RWPE2 (cell line): ENCODE measurements around the gene GPC1.

Experiments used
- ATAC-seq: fragments of 200-7000 bp; cut with Tn5 transposase; 3 replicates; pipeline ENCODE4 v1.9.1; 2021; ENCODE audit warnings: low read depth
- DNase-seq: peaks from one replicate; pipeline ENCODE4 v3.0.0-alpha.2; 2020; ENCODE audit warnings: low spot score
- H3K27ac ChIP-seq: fragments of 450-650 bp; 2 replicates; pipeline ENCODE4 v1.5.1; 2017; ENCODE audit warnings: mild to moderate bottlenecking; ENCODE audit not compliant: poor library complexity, severe bottlenecking
- H3K27me3 ChIP-seq: fragments of 250-450 bp; sonication (Bioruptor Pico); 2 replicates; pipeline ENCODE4 v1.5.1; 2021; ENCODE audit warnings: mild to moderate bottlenecking, moderate library complexity; ENCODE audit not compliant: insufficient read depth, poor library complexity, severe bottlenecking
- H3K36me3 ChIP-seq: fragments of 250-450 bp; sonication (Bioruptor Pico); 2 replicates; pipeline ENCODE4 v1.5.1; 2020; ENCODE audit warnings: low read depth, mild to moderate bottlenecking, moderate library complexity
- H3K4me1 ChIP-seq: fragments of 250-450 bp; sonication (Bioruptor Pico); 2 replicates; pipeline ENCODE4 v1.5.1; 2021; ENCODE audit warnings: mild to moderate bottlenecking, moderate library complexity; ENCODE audit not compliant: insufficient read depth, poor library complexity, severe bottlenecking
- H3K4me3 ChIP-seq: fragments of 250-450 bp; sonication (Bioruptor Pico); 2 replicates; pipeline ENCODE4 v1.5.1; 2021; ENCODE audit warnings: mild to moderate bottlenecking, moderate library complexity; ENCODE audit not compliant: severe bottlenecking
- H3K9me3 ChIP-seq: fragments of 250-450 bp; sonication (Bioruptor Pico); 2 replicates; pipeline ENCODE4 v1.5.1; 2021; ENCODE audit warnings: mild to moderate bottlenecking, moderate library complexity; ENCODE audit not compliant: severe bottlenecking
- TF ChIP-seq, protein P1 (sequence below): fragments of 450-650 bp; IDR thresholded peaks from one replicate; pipeline ENCODE4 v1.5.1; 2017; ENCODE audit warnings: mild to moderate bottlenecking, moderate library complexity; ENCODE audit not compliant: poor library complexity, severe bottlenecking

Gene GPC1

DNA sequence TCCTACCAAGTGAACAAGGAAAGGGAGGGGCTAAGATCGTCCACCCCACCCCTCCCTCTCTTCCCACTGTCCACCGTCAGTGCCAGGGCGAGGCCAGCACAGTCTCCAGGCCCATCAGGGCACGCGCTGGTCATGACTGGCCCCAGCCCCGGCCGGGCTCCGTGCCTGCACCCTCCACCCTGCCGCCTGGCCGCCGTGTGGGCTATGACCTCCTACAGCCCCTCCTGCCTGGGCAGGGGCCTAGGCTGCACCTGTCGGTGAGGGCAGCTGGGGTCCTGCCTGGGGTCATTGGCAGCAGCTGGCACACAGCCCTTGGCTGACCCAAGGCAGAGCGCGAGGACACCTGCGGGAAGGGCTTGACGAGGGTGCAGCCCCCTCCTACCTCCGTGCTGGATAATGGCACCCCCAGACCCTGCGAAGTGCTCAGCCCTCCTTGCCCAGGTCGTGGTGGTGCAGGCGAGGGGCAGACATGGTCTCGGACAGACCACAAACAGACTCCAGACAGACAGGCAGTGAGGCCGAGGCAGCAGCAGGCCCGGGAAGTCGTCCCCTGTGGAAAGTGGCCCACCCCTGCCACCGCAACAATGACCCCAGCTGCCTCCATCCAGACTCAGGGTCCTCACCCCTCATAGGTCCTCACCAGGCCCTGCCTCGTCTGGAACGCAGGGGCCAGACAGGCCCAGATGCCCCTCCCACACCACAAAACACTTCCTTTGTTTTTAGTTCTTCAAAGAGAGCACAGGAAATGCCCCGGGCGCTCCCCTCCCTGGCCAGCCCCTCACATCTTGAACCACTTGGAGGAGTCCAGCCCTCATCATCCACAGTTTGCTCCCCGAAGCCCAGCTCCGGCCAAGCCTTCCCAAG, 43.1 kb upstream of the GPC1 start:
- Histone ChIP-seq H3K9me3 (no peaks in the 10 kb centered on the region), H3K36me3 (no peaks in the 10 kb centered on the region), H3K4me1 (peaks cover 6% of the 10 kb centered on the region), H3K4me3 (no peak overlapping the region), H3K27ac (no peak overlapping the region), H3K27me3 (no peaks in the 10 kb centered on the region)
- TF ChIP-seq, protein P1, sequence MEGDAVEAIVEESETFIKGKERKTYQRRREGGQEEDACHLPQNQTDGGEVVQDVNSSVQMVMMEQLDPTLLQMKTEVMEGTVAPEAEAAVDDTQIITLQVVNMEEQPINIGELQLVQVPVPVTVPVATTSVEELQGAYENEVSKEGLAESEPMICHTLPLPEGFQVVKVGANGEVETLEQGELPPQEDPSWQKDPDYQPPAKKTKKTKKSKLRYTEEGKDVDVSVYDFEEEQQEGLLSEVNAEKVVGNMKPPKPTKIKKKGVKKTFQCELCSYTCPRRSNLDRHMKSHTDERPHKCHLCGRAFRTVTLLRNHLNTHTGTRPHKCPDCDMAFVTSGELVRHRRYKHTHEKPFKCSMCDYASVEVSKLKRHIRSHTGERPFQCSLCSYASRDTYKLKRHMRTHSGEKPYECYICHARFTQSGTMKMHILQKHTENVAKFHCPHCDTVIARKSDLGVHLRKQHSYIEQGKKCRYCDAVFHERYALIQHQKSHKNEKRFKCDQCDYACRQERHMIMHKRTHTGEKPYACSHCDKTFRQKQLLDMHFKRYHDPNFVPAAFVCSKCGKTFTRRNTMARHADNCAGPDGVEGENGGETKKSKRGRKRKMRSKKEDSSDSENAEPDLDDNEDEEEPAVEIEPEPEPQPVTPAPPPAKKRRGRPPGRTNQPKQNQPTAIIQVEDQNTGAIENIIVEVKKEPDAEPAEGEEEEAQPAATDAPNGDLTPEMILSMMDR, result no peak
- DNase-seq (peak; percentile 44), ATAC-seq (no peak)

- H3K27ac ChIP-seq, result no peak overlapping the region
Measured at GRCh38 chr2:240392948-240393830, 42.3 kb upstream of the GPC1 start.

DNA sequence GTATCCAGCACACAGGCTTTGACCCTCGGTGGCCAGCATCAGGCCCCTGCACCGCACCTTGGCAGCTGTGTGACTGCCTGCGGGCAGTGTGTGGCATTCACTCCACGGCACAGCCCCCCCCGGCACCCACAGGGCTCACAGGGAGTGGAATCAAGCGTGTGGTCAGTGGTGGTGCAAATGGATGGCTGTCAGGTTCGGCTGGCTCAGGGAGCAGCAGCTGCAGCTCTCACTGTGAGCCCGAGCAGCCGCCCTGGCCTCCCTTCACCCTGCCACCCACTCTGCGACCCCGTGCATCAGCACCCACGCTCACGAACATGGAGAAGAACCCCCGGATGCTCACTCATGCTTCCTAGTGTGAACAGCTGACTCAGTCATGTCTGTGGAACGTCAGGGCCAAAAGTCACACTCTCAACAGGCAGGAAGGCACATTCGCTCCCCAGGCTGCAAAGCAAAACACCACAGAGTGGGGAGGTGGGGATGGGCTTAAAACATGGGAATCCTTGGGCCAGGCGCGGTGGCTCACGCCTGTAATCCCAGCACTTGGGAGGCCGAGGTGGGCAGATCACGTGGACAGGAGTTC, 41.5 kb upstream of the GPC1 start:
- Histone ChIP-seq H3K9me3 (no peaks in the 10 kb centered on the region), H3K4me3 (no peak overlapping the region), H3K27ac (no peak overlapping the region), H3K36me3 (no peaks in the 10 kb centered on the region), H3K4me1 (no peaks in the 10 kb centered on the region), H3K27me3 (no peaks in the 10 kb centered on the region)
- TF ChIP-seq, protein P1, result no peak
- peak; percentile 51 for DNase-seq
- ATAC-seq, result no peak

More at GRCh38 chr2:240392948-240393830, 42.3 kb upstream of the GPC1 start:
- Histone ChIP-seq H3K9me3 (no peaks in the 10 kb centered on the region), H3K4me3 (no peak overlapping the region), H3K36me3 (no peaks in the 10 kb centered on the region), H3K4me1 (no peaks in the 10 kb centered on the region), H3K27me3 (no peaks in the 10 kb centered on the region)
- TF ChIP-seq, protein P1, result no peak
- DNase-seq, result no peak
- ATAC-seq, result no peak

DNA sequence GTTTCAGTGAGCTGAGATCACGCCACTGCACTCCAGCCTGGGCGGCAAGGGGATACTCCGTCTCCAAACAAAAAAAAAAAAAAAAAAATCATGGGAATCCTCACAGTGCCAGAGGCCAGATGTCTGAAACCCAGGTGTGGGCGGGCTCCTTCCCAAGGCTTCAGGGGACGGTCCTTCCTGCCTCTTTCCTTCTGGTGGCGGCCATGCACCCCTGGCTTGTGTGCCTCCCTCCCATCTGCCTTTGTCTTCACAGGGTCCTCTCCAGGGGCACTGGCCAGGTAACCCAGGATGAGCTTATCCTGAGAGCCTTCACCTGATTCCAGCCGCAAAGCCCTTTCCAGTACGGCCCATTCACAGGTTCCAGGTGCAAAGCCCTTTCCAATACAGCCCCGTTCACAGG, 40.9 kb upstream of the GPC1 start:
- Histone ChIP-seq H3K4me1 (no peaks in the 10 kb centered on the region), H3K27me3 (no peaks in the 10 kb centered on the region), H3K4me3 (no peak overlapping the region), H3K36me3 (no peaks in the 10 kb centered on the region), H3K9me3 (no peaks in the 10 kb centered on the region), H3K27ac (no peak overlapping the region)
- no peak for ATAC-seq
- no peak for DNase-seq
- TF ChIP-seq, protein P1, result no peak
